Astrocyte (in vitro differentiated cells and primary cell): ENCODE measurements around the gene ALDOA. TPM values are rescaled to one million over a fixed set of nuclear protein-coding genes. Genes with fewer than 3 reads are reported as not detected.

Experiments used
- DNase-seq: peaks from one replicate; pipeline ENCODE4 v3.0.0-alpha.2; 2010; ENCODE audit warnings: low read depth
- FAIRE-seq: peaks from 2 replicates; lab custom pipeline; 2011; peaks lifted over from hg19 to GRCh38; lab: Jason Lieb, UNC
- H2AFZ ChIP-seq: 2 replicates; pipeline ENCODE4 v1.6.0; 2012; ENCODE audit warnings: low read depth, low read length, inconsistent platforms
- H3K27ac ChIP-seq: 2 replicates; pipeline ENCODE4 v1.5.1; 2011; ENCODE audit warnings: low read depth, low read length, inconsistent platforms
- H3K27me3 ChIP-seq: 2 replicates; pipeline ENCODE4 v1.6.0; 2011; ENCODE audit warnings: low read length, inconsistent platforms; ENCODE audit not compliant: insufficient read depth
- H3K36me3 ChIP-seq: 2 replicates; pipeline ENCODE4 v1.5.1; 2011; ENCODE audit warnings: low read length, inconsistent platforms; ENCODE audit not compliant: insufficient read depth
- H3K4me1 ChIP-seq: 2 replicates; pipeline ENCODE4 v1.5.1; 2011; ENCODE audit warnings: low read length, inconsistent platforms; ENCODE audit not compliant: insufficient read depth
- H3K4me2 ChIP-seq: 2 replicates; pipeline ENCODE4 v1.6.0; 2012; ENCODE audit warnings: low read length, inconsistent platforms
- H3K4me3 ChIP-seq: 2 replicates; pipeline ENCODE4 v1.5.1; 2011; ENCODE audit warnings: low read depth, mild to moderate bottlenecking, low read length, inconsistent platforms; ENCODE audit not compliant: insufficient read depth
- H3K79me2 ChIP-seq: 2 replicates; pipeline ENCODE4 v1.6.0; 2012; ENCODE audit warnings: mild to moderate bottlenecking, low read length, inconsistent platforms; ENCODE audit not compliant: insufficient read depth
- H3K9ac ChIP-seq: 2 replicates; pipeline ENCODE4 v1.6.0; 2012; ENCODE audit warnings: mild to moderate bottlenecking, low read length, inconsistent platforms
- H3K9me3 ChIP-seq: 2 replicates; pipeline ENCODE4 v1.5.1; 2012; ENCODE audit warnings: low read depth, mild to moderate bottlenecking, low read length, inconsistent platforms; ENCODE audit not compliant: insufficient read depth
- H4K20me1 ChIP-seq: 2 replicates; pipeline ENCODE4 v1.6.0; 2012; ENCODE audit warnings: low read length, inconsistent platforms; ENCODE audit not compliant: insufficient read depth
- H3K27ac Mint-ChIP-seq: one replicate; pipeline ENCODE4 v1.8.0; 2021; ENCODE audit warnings: mild to moderate bottlenecking, mixed read lengths; ENCODE audit not compliant: unreplicated experiment
- H3K27me3 Mint-ChIP-seq: one replicate; pipeline ENCODE4 v1.8.0; 2021; ENCODE audit warnings: low read depth, mixed read lengths; ENCODE audit not compliant: unreplicated experiment
- H3K36me3 Mint-ChIP-seq: one replicate; pipeline ENCODE4 v1.8.0; 2021; ENCODE audit warnings: low read depth, mixed read lengths; ENCODE audit not compliant: unreplicated experiment
- H3K4me1 Mint-ChIP-seq: one replicate; pipeline ENCODE4 v1.8.0; 2021; ENCODE audit warnings: low read depth, mixed read lengths; ENCODE audit not compliant: unreplicated experiment
- H3K4me3 Mint-ChIP-seq: one replicate; pipeline ENCODE4 v1.8.0; 2021; ENCODE audit warnings: mild to moderate bottlenecking, moderate library complexity, mixed read lengths; ENCODE audit not compliant: unreplicated experiment
- H3K9me3 Mint-ChIP-seq: one replicate; pipeline ENCODE4 v1.8.0; 2021; ENCODE audit warnings: mild to moderate bottlenecking, mixed read lengths; ENCODE audit not compliant: unreplicated experiment
- CTCF ChIP-seq: IDR thresholded peaks from 2 replicates; pipeline ENCODE4 v1.5.1; 2011; ENCODE audit warnings: low read depth, mild to moderate bottlenecking, inconsistent platforms, low read length, moderate library complexity; ENCODE audit not compliant: insufficient read depth
- EZH2 ChIP-seq: IDR thresholded peaks from 2 replicates; pipeline ENCODE4 v1.6.1; 2012; ENCODE audit warnings: mild to moderate bottlenecking, low read length, inconsistent platforms; ENCODE audit not compliant: insufficient read depth
- total RNA-seq: library from RNA; stranded (reverse); gene quantifications from 2 replicates; pipeline ENCODE4 v1.2.1, GENCODE V29; 2021

The ALDOA gene
- total RNA-seq, 1 donor from 2014 or later, result 1,795 TPM

- TF ChIP-seq EZH2, result no peak
- TF ChIP-seq CTCF, result no peak
- no peak overlapping the region for H3K27ac ChIP-seq
- peaks cover 9% of the 10 kb centered on the region for H3K36me3 ChIP-seq
- peaks cover 17% of the 10 kb centered on the region for H3K4me1 ChIP-seq
- no peak for DNase-seq
- H3K27me3 Mint-ChIP-seq, result peaks cover 3% of the 10 kb centered on the region
- H3K4me3 Mint-ChIP-seq, result no peak overlapping the region
- no peak overlapping the region for H3K4me2 ChIP-seq
- H3K9me3 Mint-ChIP-seq, result no peaks in the 10 kb centered on the region
- no peak overlapping the region for H2AFZ ChIP-seq
- H3K9me3 ChIP-seq, result no peaks in the 10 kb centered on the region
- H3K79me2 ChIP-seq, result peaks cover 4% of the 10 kb centered on the region
- H3K4me1 Mint-ChIP-seq, result peaks cover 5% of the 10 kb centered on the region
- no peak overlapping the region for H3K9ac ChIP-seq
- H3K36me3 Mint-ChIP-seq, result peaks cover 2% of the 10 kb centered on the region
- H3K27ac Mint-ChIP-seq, result no peak overlapping the region
- H3K4me3 ChIP-seq, result no peak overlapping the region
- no peaks in the 10 kb centered on the region for H4K20me1 ChIP-seq
- no peak for FAIRE-seq
- H3K27me3 ChIP-seq, result no peaks in the 10 kb centered on the region
These were observed 53.9 kb downstream of the ALDOA start for GRCh38 chr16:30119428-30119827.

Other genes with a start within 250 kb of the ALDOA start
- gene PAGR1, start 249.6 kb upstream of the ALDOA start, total RNA-seq, result 20.1 and 20.8 TPM in 2 replicates
- gene MVP, start 245.3 kb upstream of the ALDOA start, total RNA-seq, result 38.7 and 40.1 TPM in 2 replicates
- gene CDIPT, start 202.5 kb upstream of the ALDOA start, total RNA-seq, result 88.1 and 92.0 TPM in 2 replicates
- gene SEZ6L2, start 166.2 kb upstream of the ALDOA start, total RNA-seq, result 69.6 and 90.6 TPM in 2 replicates
- 43.3 and 44.8 TPM in 2 replicates for gene ASPHD1, start 165.3 kb upstream of the ALDOA start, total RNA-seq
- gene KCTD13, start 139.5 kb upstream of the ALDOA start, total RNA-seq, result 25.1 and 27.1 TPM in 2 replicates
- 96.6 and 104 TPM in 2 replicates for gene TMEM219, start 103.7 kb upstream of the ALDOA start, total RNA-seq
- 55.2 and 55.9 TPM in 2 replicates for gene TAOK2, start 91.9 kb upstream of the ALDOA start, total RNA-seq
- gene HIRIP3, start 70.1 kb upstream of the ALDOA start, total RNA-seq, result 4.3 and 5.0 TPM in 2 replicates
- 58.5 and 64.8 TPM in 2 replicates for gene INO80E, start 69.5 kb upstream of the ALDOA start, total RNA-seq
- gene DOC2A, start 54.7 kb upstream of the ALDOA start, total RNA-seq, result 0.50 and 0.89 TPM in 2 replicates
- not detected in 2 replicates for gene C16orf92, start 42.6 kb upstream of the ALDOA start, total RNA-seq
- gene TLCD3B, start 34.5 kb upstream of the ALDOA start, total RNA-seq, result 1.4 and 1.9 TPM in 2 replicates
- 140 TPM in 2 replicates for gene PPP4C, start 10.2 kb downstream of the ALDOA start, total RNA-seq
- gene TBX6, start 26.2 kb downstream of the ALDOA start, total RNA-seq, result 0.22 and 0.27 TPM in 2 replicates
- 20.5 and 25.2 TPM in 2 replicates for gene YPEL3, start 30.5 kb downstream of the ALDOA start, total RNA-seq
- 1.8 and 3.6 TPM in 2 replicates for gene GDPD3, start 47.8 kb downstream of the ALDOA start, total RNA-seq
- 28.7 and 35.1 TPM in 2 replicates for gene MAPK3, start 57.5 kb downstream of the ALDOA start, total RNA-seq
- gene CORO1A, start 117.8 kb downstream of the ALDOA start, total RNA-seq, result 3.1 and 4.0 TPM in 2 replicates
- gene BOLA2B, start 127.9 kb downstream of the ALDOA start, total RNA-seq, result 125 and 149 TPM in 2 replicates
- 10.9 and 14.5 TPM in 2 replicates for gene SLX1A, start 128.1 kb downstream of the ALDOA start, total RNA-seq
- 8.6 and 11.9 TPM in 2 replicates for gene SULT1A3, start 133.5 kb downstream of the ALDOA start, total RNA-seq
- 7.7 and 12.3 TPM in 2 replicates for gene NPIPB13, start 182.7 kb downstream of the ALDOA start, total RNA-seq